ENCODE measurements around the gene ANKRD55. TPM values are rescaled to one million over a fixed set of nuclear protein-coding genes. Genes with fewer than 3 reads are reported as not detected.
A peak's percentile ranks its signal among the peaks of the same experiment; 100 is the strongest.
"Not testable (repeated sequence)": the region's sequence is repeated elsewhere in the genome, so short reads cannot be mapped to it uniquely, and the experiment has no call there.

The ANKRD55 gene
- total RNA-seq, 1 experiment from 2014 or later: not detected

GRCh38 chr5:56269216-56269927 lies 36.2 kb upstream of the ANKRD55 start:
- H3K27me3 Mint-ChIP-seq (ENCODE audit: insufficient read depth, unreplicated experiment): no peaks in the 10 kb centered on the region
- peaks cover 5% of the 10 kb centered on the region for H3K4me1 Mint-ChIP-seq (ENCODE audit: insufficient read depth, unreplicated experiment)
- CTCF ChIA-PET: interaction anchor here (0.5 to 14.2 kb wide), 26 partner anchors 9 to 874 kb away, joined by 3 to 422 read pairs (median 4); no protein-coding TSS in a partner anchor
- TF ChIP-seq CTCF (IDR thresholded peaks at IDR 0.05; ENCODE audit: unreplicated experiment): peak; percentile 36
- intact Hi-C loops (cut with micrococcal nuclease): loop anchor here (1.0 to 5.0 kb wide), 2 partner anchors 287 to 1008 kb away; no protein-coding TSS in a partner anchor
- no peak overlapping the region for H3K27ac Mint-ChIP-seq (ENCODE audit: low read depth, unreplicated experiment)
- H3K36me3 Mint-ChIP-seq (ENCODE audit: insufficient read depth, unreplicated experiment): no peaks in the 10 kb centered on the region
- no peaks in the 10 kb centered on the region for H3K9me3 Mint-ChIP-seq (ENCODE audit: unreplicated experiment)
- POLR2A ChIA-PET: interaction anchor here (4.9 kb wide), 1 partner anchor 569 kb away, joined by 34 read pairs; no protein-coding TSS in a partner anchor
- DNase-seq (ENCODE audit: unreplicated experiment): peak; percentile 42
- no TSS peak for BruUV-seq (replicated peaks)
- H3K4me3 Mint-ChIP-seq (ENCODE audit: unreplicated experiment): no peak overlapping the region

GRCh38 chr5:56268707-56269106 lies 35.6 kb upstream of the ANKRD55 start:
- H3K27me3 Mint-ChIP-seq (ENCODE audit: insufficient read depth, unreplicated experiment); BruUV-seq (replicated peaks); DNase-seq (ENCODE audit: unreplicated experiment); H3K36me3 Mint-ChIP-seq (ENCODE audit: insufficient read depth, unreplicated experiment); H3K4me1 Mint-ChIP-seq (ENCODE audit: insufficient read depth, unreplicated experiment); H3K27ac Mint-ChIP-seq (ENCODE audit: low read depth, unreplicated experiment); H3K9me3 Mint-ChIP-seq (ENCODE audit: unreplicated experiment); H3K4me3 Mint-ChIP-seq (ENCODE audit: unreplicated experiment): not testable (repeated sequence)
- POLR2A ChIA-PET: interaction anchor here (4.9 kb wide), 1 partner anchor 569 kb away, joined by 34 read pairs; no protein-coding TSS in a partner anchor
- intact Hi-C loops (cut with micrococcal nuclease): loop anchor here (1.0 to 5.0 kb wide), 2 partner anchors 286 to 1009 kb away; no protein-coding TSS in a partner anchor
- CTCF ChIA-PET: interaction anchor here (0.5 to 14.2 kb wide), 10 partner anchors 8 to 619 kb away, joined by 3 to 422 read pairs (median 4); no protein-coding TSS in a partner anchor

GRCh38 chr5:56267856-56268255 lies 34.7 kb upstream of the ANKRD55 start:
- TF ChIP-seq CTCF (IDR thresholded peaks at IDR 0.05; ENCODE audit: unreplicated experiment): no peak
- H3K36me3 Mint-ChIP-seq (ENCODE audit: insufficient read depth, unreplicated experiment): no peaks in the 10 kb centered on the region
- CTCF ChIA-PET: interaction anchor here (0.6 to 14.2 kb wide), 8 partner anchors 56 to 1099 kb away, joined by 3 to 422 read pairs (median 3); no protein-coding TSS in a partner anchor
- POLR2A ChIA-PET: no interaction called here
- no peak overlapping the region for H3K4me3 Mint-ChIP-seq (ENCODE audit: unreplicated experiment)
- intact Hi-C loops (cut with micrococcal nuclease): loop anchor here (5.0 kb wide), 1 partner anchor 286 kb away; no protein-coding TSS in a partner anchor
- no TSS peak for BruUV-seq (replicated peaks)
- no peak for DNase-seq (ENCODE audit: unreplicated experiment)
- no peaks in the 10 kb centered on the region for H3K27me3 Mint-ChIP-seq (ENCODE audit: insufficient read depth, unreplicated experiment)
- no peak overlapping the region for H3K27ac Mint-ChIP-seq (ENCODE audit: low read depth, unreplicated experiment)
- no peaks in the 10 kb centered on the region for H3K9me3 Mint-ChIP-seq (ENCODE audit: unreplicated experiment)
- H3K4me1 Mint-ChIP-seq (ENCODE audit: insufficient read depth, unreplicated experiment): peaks cover 5% of the 10 kb centered on the region

- no peaks in the 10 kb centered on the region for H3K9me3 Mint-ChIP-seq (ENCODE audit: unreplicated experiment)
- no peaks in the 10 kb centered on the region for H3K27me3 Mint-ChIP-seq (ENCODE audit: insufficient read depth, unreplicated experiment)
- no TSS peak for BruUV-seq (replicated peaks)
- no peak overlapping the region for H3K4me3 Mint-ChIP-seq (ENCODE audit: unreplicated experiment)
- POLR2A ChIA-PET: interaction anchor here (0.5 to 1.1 kb wide), 4 partner anchors 11 to 624 kb away, joined by 3 to 4 read pairs (median 3); no protein-coding TSS in a partner anchor
- H3K36me3 Mint-ChIP-seq (ENCODE audit: insufficient read depth, unreplicated experiment): no peaks in the 10 kb centered on the region
- peaks cover 3% of the 10 kb centered on the region for H3K4me1 Mint-ChIP-seq (ENCODE audit: insufficient read depth, unreplicated experiment)
- peak; percentile 79 for DNase-seq (ENCODE audit: unreplicated experiment)
- no peak overlapping the region for H3K27ac Mint-ChIP-seq (ENCODE audit: low read depth, unreplicated experiment)
- CTCF ChIA-PET: interaction anchor here (0.6 to 14.2 kb wide), 35 partner anchors 8 to 955 kb away, joined by 3 to 422 read pairs (median 3); no protein-coding TSS in a partner anchor
- intact Hi-C loops (cut with micrococcal nuclease): loop anchor here (5.0 kb wide), 1 partner anchor 282 kb away; no protein-coding TSS in a partner anchor
- TF ChIP-seq CTCF (IDR thresholded peaks at IDR 0.05; ENCODE audit: unreplicated experiment): peak; percentile 47
Observed at GRCh38 chr5:56264417-56265025, 31.4 kb upstream of the ANKRD55 start.
